DMS114 treated with DMSO at 0.1 percent for 48 hours (cell line): ENCODE results near the gene GSG1L.

Source experiments
- DNase-seq: peaks from one replicate; lab custom pipeline; 2025; ENCODE audit not compliant: unreplicated experiment; lab: John Stamatoyannopoulos, UW

GSG1L gene

GRCh38 chr16:28029387-28030002, 34.0 kb downstream of the GSG1L start:
- DNase-seq, result no peak

DNA sequence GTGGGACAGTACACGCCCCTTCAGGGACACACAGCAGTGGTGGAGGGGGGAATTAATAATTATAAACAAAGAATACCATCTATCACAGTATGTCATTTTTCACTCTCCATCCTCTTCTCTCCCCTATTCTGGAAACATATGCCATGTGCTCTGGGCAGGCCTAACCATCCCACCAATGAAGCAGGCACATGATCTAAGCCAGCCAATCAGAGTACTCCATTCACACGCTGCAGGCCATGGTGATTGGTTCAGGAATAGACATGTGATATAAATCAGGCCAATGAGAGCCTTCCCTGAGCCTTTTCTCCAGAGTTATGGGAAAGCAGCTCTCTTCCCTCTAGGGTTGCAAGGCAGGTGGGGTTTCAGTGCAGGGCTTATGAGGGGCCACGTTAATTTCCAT, 36.5 kb downstream of the GSG1L start:
- DNase-seq, result no peak

GRCh38 chr16:28025631-28026030, 37.9 kb downstream of the GSG1L start:
- DNase-seq, result no peak

- DNase-seq, result no peak
Measured at GRCh38 chr16:28019218-28019617, 44.3 kb downstream of the GSG1L start.

DNA sequence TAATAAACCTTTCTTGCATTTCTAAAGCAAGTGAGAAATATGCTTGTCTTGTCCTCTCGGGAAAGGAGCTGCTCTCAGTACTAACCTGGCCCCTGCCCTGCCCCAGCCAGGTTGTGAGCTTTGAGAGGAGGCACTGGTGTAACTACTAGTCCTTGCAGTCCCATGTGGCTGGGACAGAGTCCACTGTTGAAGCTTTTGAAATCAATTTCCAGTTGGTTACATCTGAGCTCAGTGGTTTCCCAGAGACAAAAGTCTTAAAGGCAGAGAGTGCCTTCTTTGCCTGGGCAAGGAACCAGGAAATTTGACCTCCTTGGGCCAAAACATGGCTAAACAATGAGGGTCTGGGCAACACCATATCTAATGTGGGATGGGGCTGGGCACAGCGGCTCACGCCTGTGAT, 48.7 kb downstream of the GSG1L start:
- no peak for DNase-seq

GRCh38 chr16:28013878-28014277, 49.6 kb downstream of the GSG1L start:
- DNase-seq, result no peak

GRCh38 chr16:28013392-28013791, 50.1 kb downstream of the GSG1L start:
- DNase-seq, result no peak

GRCh38 chr16:28011971-28012445, 51.5 kb downstream of the GSG1L start:
- no peak for DNase-seq

DNA sequence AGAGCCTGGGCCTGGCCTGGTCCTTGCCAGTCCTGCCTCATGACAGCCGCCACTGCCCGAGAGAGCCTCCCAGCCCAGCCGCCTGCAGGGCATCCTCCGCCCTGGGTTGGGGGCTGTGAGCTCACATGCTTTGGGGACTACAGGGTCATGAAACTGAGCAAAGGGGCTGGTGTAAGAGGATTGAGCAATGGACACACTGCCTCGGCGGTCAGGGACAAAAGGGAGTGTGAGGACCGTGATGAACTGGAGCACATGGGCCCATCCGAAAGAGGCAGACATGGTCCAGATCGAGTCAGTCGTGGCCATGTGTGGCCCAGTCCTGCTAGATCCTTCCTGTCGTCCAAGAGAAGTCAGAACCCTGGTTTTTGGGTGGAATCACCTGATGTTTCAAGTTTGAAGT, 52.3 kb downstream of the GSG1L start:
- DNase-seq, result no peak

DNA sequence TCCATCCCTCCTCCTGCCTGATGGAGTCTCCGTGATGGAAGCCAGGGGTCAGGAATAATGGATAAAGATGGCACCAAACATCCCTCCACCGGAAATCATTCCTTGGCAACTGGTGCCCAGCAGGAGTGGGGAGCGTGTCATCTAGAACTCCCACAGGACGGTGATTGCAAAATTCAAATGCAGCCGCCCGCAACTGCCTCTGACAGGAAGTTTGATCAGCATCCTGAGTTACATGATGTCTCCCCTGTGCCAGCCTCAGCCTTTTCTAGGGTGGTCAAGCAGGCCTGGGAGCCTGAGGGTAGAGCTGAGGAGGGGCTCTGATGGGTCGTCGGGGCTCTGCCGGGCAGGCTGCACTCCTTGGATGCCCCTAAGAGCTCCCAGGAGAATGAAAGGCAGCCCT, 52.8 kb downstream of the GSG1L start:
- no peak for DNase-seq

GRCh38 chr16:28009586-28010373, 53.7 kb downstream of the GSG1L start:
- DNase-seq, result no peak

- DNase-seq, result no peak
Measured at GRCh38 chr16:28003923-28004322, 59.6 kb downstream of the GSG1L start.

DNA sequence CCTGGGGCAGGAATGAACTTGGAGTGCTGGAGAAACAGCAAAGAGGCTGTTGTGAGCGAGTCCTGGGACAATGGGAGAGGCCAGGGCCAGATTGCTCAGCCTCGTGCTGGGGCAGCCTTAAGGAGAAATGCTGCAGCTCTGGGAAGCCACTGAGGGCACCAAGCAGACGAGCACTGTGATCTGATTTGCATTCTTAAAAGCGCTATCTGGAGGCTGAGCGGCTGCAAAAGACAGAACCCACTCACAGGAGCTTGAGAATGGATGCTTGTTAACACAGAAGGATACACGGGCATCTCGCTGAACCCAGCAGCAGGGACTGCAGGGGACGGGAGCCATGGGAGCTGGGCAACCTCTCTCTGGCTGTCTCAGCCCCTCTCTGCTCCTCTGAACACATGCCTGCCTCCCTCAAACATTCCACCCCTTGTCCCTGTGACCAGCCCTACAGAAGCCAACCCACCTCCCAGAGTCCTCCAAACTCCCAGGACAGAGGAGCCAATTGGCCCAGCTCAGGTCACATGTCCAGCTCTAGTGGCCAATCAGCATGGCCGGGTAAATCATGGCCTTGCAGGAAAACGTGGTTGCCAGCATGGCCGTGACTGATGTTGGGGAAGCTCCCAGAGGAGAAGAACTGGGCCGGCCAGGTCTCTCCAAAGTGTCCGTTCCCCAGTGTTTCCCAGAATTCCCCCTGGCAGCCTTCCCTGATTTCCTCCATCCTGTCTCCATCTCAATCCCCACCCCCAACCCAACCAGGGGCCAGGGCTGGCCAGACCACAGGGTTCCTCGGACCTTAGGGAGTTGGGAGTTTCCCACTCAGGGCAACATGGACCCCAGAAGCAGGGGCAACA, 60.3 kb downstream of the GSG1L start:
- no peak for DNase-seq

- DNase-seq, result no peak
Measured at GRCh38 chr16:28001642-28002041, 61.9 kb downstream of the GSG1L start.

GRCh38 chr16:28001184-28001583, 62.3 kb downstream of the GSG1L start:
- no peak for DNase-seq

GRCh38 chr16:28000314-28001169, 63.0 kb downstream of the GSG1L start:
- no peak for DNase-seq

DNA sequence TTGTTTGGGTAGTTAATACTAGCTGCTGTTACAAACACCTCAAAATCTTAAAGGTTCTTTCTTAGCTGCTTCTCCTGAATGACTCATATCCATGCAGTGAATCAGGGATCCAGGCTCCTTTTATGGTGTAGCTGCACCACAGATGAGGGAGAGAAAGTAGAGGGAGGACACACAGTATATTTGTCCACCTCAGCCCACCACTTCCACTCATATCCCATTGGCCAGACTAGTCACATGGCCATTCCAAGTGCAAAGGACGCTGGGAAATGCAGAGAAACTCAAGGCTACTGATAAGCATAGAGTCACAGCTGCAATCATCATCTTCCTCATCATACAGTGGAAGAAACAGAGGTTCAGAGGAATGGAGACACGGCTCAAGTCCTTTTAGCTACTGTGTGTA, 63.8 kb downstream of the GSG1L start:
- no peak for DNase-seq

DNA sequence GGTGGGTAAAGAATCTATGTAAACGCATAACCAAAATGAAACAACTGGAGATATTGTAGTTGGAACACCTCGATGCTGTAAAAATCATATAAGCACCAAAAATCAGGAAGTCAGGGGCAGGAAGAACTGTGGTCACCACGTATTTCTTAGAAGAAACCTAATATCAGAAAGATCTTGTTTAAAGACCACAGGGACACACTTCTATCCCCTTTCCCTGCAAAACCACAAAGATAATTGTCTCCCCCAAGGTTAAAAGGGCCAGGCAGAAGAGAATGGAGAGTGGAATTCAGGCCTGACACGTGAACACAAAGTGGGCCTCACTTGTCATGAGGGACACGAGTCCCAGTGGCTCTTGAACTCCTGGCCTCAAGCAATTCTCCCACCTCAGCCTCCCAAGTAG, 68.1 kb downstream of the GSG1L start:
- no peak for DNase-seq

DNA sequence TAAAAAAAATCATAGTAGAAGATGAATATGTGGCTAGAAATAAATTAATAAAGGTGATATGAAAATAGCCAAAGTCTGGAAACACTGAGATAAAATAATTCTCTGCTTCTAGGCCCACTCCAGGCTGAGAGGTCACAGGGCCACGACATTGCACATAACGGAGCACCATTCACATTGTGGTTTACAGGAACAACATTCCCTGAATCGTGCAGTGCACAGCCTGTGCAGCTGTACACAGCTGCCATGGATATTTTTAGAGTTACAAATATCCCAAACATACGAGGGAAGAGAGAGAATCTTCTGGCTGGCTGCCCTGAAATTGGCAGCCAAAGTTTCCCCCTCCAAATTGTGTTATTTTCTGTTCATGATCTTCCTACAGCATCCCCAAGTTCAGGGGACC, 68.8 kb downstream of the GSG1L start:
- DNase-seq, result no peak

DNA sequence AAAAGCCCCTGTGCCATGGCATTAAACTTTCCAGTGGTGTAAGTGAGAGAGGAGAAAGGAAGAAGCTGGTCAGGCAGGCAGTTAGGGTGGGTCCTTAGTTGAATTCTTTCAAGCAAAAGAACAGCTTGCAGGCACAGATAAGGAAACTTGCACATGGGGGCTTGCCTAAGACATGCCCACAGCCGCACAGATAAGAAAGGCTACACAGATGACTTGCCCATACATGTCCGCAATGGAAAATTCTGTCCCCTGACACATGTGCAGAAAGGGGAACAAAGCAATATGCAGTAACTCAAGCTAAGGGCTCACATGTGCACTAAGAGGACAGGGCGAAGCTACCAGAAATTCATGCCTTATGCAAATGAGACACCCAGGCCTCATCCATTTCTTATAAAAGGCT, 69.9 kb downstream of the GSG1L start:
- DNase-seq, result no peak

DNA sequence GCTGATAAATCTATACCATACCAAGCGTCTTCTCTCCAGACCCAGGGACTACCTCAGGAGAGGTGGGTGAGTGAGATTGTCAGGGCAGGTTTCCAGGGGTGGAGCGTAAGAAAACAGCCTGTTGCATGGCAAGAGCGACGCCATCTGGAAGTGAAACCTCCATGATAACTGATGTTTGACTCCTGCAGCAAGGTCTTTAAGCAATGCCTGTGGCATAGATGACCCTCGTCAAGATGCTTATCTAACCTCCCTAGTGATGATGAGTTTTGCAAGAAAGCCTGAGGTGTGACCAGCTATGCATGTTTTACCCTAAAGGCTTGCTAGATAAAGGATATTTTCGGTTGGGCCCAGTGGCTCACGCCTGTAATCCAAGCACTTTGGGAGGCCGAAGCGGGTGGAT, 71.6 kb downstream of the GSG1L start:
- DNase-seq, result no peak
